GM12878 (cell line): ENCODE data around the gene ERC1. TPM values are rescaled to one million over a fixed set of nuclear protein-coding genes. Genes with fewer than 3 reads are reported as not detected.

Source experiments
- E2F4 ChIP-seq: IDR thresholded peaks from 2 replicates; pipeline ENCODE4 v1.6.1; 2012; ENCODE audit warnings: low read depth, low read length, improper control_type of control experiment
- IRF3 ChIP-seq: fragments of 450-650 bp; IDR thresholded peaks from 2 replicates; pipeline ENCODE4 v1.6.1; 2014; ENCODE audit warnings: mild to moderate bottlenecking
- NFIC ChIP-seq: IDR thresholded peaks from 2 replicates; pipeline ENCODE4 v1.6.1; 2012; ENCODE audit warnings: low read depth, mild to moderate bottlenecking, inconsistent platforms, low read length, moderate library complexity
- NR2C1 ChIP-seq: fragments of 450-650 bp; IDR thresholded peaks from 2 replicates; pipeline ENCODE4 v1.6.1; 2017; ENCODE audit warnings: antibody characterized with exemption, mild to moderate bottlenecking, moderate library complexity
- RAD21 ChIP-seq: IDR thresholded peaks from 2 replicates; pipeline ENCODE4 v1.6.1; 2011; ENCODE audit warnings: mild to moderate bottlenecking, low read depth, low read length, moderate library complexity; ENCODE audit not compliant: insufficient read depth
- SIN3A ChIP-seq: IDR thresholded peaks from 2 replicates; pipeline ENCODE4 v1.6.1; 2012; ENCODE audit warnings: low read depth, low read length, improper control_type of control experiment
- ZBTB33 ChIP-seq: fragments of 450-650 bp; IDR thresholded peaks from 2 replicates; pipeline ENCODE4 v1.6.1; 2017; ENCODE audit warnings: mild to moderate bottlenecking
- polyA plus RNA-seq, 11 experiments: library from polyadenylated mRNA; depleted of rRNA in 4 of 11; unstranded in 6 of 11; stranded (reverse) in 5 of 11; fragments of >200 nt; fragmentation: Nextera tagmentation in 4 of 11; fragmentation: Illumina TruSeq in 1 of 11; extraction: Ambion mirVana in 4 of 11; extraction: Trizol in 1 of 11; gene quantifications; 1 replicate in 1 of 11; 2 replicates in 10 of 11; pipeline versions ENCODE4 v1.2.1 to v1.2.3, GENCODE V29; 2011 to 2016; ENCODE audit warnings: inconsistent platforms in 2 of 11, missing spikeins in 2 of 11, low read depth in 1 of 11
- total RNA-seq, 4 experiments: library from RNA; depleted of rRNA in 3 of 4; stranded (reverse); fragments of >200 nt in 3 of 4; fragmentation: Illumina TruSeq in 1 of 4; extraction: Trizol in 1 of 4; gene quantifications; 2 replicates each; pipeline versions ENCODE4 v1.2.1 to v1.2.3, GENCODE V29; 2013 to 2021
- TF ChIP-seq, protein P1 (sequence below): fragments of 450-650 bp; IDR thresholded peaks from 2 replicates; pipeline ENCODE4 v1.6.1; 2017; ENCODE audit warnings: low read depth, mild to moderate bottlenecking, moderate library complexity

The ERC1 gene
- total and polyA plus RNA-seq, 10 of the 15 experiments (the other 5 are each of a cell fraction or from before 2014, with no cell fraction given), result 0.75 to 8.0 (median 5.0) TPM

DNA sequence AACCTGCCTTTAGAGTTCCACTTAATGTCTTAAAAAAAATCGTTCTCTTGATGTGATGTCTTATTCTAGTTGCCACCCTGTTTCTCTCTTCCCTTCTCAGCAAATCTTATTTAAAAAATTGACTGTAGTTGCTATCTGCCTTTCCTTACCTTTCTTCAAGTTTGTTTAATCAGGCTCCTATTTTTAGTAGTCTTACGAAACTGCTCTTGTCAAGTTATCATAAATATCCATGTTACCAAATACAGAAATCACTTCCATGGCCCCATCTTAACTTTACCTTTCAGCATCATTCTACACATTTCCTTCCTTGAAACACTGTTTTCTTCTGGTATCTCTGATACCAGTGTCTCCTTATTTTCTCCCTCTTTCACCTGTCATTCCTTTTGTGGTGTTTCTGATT, 227.3 kb downstream of the ERC1 start (continued):
- TF ChIP-seq IRF3 (no peak), ZBTB33 (no peak), RAD21 (no peak), NR2C1 (no peak), NFIC (no peak), SIN3A (no peak), E2F4 (no peak)
- TF ChIP-seq, protein P1, sequence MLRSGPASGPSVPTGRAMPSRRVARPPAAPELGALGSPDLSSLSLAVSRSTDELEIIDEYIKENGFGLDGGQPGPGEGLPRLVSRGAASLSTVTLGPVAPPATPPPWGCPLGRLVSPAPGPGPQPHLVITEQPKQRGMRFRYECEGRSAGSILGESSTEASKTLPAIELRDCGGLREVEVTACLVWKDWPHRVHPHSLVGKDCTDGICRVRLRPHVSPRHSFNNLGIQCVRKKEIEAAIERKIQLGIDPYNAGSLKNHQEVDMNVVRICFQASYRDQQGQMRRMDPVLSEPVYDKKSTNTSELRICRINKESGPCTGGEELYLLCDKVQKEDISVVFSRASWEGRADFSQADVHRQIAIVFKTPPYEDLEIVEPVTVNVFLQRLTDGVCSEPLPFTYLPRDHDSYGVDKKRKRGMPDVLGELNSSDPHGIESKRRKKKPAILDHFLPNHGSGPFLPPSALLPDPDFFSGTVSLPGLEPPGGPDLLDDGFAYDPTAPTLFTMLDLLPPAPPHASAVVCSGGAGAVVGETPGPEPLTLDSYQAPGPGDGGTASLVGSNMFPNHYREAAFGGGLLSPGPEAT, result no peak
- TF ChIP-seq, all 136 proteins: peak for 0
